HG02884 (cell line): ENCODE data around the gene CCDC78.

Experiments used
- ATAC-seq: cut with Tn5 transposase; IDR thresholded peaks from one replicate; pipeline ENCODE4 v1.9.1; 2021; ENCODE audit warnings: mild to moderate bottlenecking, moderate library complexity; ENCODE audit not compliant: unreplicated experiment

The CCDC78 gene

DNA sequence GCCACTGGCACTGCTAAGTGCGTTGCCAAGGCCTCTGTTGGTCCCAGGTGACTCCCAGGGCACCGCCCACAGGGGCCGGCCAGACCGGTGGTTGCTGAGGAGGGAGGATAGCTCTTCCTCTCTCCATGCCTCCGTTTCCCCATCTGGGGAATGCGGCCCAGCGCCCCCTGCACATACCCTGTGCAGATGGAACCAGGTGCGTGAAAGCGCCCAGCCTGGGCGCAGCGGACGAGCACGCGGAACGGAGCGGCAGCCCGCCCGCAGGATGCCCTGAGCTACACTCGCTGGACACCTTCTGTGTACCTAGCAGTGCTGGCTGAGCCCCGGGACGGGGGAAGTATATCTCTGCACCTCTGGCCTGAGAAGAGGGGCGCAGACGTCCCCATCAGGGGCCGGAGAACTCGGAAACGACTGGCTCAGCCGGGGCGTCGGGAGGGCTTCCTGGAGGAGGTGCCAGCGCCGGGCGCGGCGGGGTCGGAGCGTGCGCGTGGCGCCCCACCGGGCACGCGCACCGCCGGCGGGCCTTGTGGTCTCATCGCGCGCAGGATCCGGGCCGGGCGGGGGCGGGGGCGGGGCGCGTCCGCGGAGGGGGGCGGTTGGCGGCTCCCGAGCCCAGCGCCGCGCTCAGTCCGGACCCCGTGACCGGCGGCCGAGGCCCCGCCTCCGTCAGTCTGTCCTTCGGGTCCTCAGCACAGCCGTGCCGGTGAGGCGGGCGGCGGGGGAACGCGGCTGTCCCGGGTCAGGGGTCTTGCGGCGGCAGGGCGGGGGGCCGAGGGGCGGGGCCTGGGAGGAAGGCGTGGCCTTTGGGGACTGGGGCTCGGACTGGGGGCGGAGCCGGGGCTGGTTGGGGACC is at the start of gene CCDC78, which contains the start of gene HAGHL:
CCDC78 (minus strand) TSS at position 6 of the 853 bp plus-strand sequence. CDS start 76 bp downstream, outside the sequence.
HAGHL (plus strand) TSS at position 669 of the 853 bp plus-strand sequence. CDS start 404 bp downstream, outside the sequence.
- ATAC-seq: no peak

DNA sequence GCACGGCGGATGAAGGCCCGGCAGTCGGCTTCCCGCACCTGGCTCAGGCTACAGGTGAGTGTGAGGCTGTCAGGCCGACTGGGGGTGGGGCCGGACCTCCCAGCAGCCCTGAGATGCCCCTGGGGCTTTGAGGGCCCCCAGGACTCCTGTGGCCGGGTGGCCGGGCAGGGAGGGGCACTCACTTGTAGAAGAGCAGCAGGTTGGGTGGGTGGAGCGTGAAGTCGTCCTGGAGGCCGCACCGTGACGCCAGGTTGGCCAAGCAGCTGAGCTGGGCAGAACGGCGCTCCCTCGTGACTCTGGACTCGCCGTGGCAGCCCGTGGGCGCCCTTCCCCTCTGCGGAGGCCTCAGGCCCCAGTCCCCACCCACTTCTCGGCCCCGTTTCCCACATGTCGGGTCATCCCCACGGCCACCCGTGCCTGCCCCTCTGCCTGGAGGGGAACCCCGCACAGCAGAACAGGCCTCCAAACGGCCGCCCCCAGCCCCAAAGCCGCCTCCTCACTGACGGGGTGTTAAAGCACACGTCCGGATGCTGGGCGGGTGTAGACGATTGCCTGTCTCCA is 49.1 kb upstream of the CCDC78 start:
- ATAC-seq: no peak

DNA sequence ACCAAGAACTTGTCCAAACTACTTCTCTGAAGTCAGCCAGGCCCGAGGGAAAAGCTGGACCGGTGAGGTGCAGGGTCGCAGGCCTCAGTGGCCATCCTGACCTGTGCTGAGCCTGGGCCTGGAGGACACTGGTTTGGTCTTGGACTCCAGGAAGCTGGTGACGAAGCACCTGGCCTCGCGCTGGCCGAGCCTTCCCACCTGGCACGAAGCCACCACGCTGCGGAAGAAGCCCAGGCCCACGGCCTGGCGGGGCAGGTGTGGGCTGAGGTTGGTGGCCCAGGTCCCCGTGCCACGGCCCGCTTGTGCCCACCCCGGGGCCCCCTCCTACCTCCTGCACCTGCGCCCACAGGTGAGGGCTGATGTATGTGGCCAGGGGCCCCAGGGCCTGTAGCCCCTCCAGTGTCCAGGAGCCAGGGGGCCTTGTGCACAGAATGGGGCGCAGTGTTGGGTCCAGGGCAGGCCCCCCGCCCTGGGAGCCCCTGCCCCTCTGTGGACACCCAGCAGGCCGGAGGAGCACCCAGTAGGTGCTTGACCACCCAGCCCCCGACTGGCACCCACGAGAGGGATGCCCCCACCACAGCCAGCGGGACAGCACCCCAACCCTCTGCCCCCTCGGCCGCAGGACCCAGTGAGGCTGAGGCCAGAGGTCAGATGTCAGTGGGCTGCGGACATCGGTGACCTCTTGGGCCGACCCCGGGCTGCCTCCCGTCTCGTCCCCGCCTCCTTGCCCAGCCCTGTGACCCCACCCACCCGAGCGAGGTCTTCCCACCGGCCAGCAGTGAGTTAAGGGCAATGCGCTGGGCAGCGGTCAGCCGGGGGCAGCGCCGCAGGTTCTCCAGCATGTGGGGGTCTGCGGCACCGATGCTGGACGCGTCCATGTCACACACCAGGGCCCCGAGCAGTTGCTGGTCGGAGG is 48.1 kb upstream of the CCDC78 start:
- ATAC-seq: no peak

DNA sequence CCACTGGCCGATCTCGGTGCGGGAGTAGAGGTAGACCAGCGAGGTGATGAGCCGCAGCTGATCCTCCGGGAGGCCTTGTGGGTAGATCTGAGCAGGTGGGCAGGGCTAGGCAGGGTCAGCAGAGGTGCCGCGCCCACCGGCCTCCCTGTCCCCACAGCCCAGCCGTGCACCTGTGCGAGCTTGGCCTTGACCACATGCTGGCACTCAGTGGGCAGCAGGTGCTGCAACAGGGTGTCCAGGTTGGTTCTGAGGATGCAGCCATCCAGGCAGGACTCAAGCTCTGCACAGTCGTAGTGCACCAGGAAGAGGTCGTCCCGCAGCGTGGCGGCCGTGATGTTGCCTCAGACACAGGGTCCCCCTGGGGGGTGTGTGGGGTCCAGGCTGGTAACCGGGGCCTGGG is 46.7 kb upstream of the CCDC78 start:
- no peak for ATAC-seq

DNA sequence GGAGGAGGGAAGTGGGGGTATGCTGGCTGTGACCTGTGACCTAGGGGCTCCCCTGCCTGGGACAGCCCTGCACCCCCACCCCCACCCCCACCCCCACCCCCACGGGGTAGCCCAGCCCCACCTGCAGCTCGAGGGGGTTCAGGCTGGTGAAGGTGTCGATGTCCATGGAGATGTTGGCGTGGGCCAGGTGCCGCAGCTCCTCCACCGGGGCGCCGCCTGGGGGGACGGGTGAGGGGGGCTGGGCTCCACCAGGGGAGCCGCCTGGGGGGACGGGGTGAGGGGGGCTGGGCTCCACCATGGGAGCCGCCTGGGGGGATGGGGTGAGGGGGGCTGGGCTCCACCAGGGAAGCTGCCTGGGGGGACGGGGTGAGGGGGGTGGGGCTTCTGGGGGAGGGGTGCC is 44.2 kb upstream of the CCDC78 start:
- no peak for ATAC-seq

DNA sequence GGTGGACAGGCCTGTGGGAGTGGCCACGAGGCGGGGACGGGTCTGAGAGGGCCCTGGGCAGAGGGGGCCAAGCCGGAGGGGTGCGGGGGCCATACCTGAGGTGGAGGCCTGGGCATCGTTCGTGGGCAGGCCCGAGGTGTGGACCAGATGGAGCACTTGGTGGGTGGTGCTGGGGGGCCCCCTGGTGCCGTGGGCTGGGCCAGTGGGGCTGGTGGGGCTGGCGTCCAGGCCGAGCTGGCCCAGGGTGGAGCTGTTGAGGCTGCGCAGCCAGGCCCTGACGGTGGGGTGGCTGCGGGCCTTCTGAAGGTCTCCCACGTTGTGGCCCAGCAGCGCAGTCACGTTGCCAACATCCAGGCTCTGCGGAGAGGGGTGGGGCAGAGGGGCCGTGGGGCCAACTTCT is 43.7 kb upstream of the CCDC78 start:
- ATAC-seq: no peak

DNA sequence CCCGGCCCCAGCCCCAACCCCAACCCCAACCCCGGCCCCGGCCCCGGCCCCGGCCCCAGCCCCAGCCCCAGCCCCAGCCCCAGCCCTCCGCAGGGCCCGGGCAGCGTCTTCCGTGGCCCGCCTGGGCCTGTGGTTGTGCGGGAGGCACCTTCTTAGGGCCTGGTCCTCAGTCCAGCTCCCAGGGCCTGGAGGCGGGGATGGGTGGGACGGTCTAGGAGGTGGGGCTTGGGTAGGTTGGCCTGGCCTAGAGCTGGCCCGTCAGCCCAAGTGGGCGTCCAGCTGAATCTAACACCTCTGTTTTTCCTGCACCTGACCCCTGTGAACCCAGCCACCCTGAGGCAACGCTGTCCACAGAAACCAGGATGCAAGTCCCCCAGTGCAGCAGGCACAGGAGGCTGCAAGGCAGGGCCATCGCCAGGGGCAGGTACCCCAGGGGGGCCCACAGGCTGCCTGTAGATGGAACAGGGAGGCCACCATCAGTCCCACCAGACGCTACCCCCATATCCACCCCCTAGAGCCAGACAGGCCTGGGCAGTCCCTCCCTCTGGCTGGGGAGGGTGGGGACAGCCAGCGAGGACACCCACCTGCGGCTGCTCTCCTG is 43.0 kb upstream of the CCDC78 start:
- no peak for ATAC-seq

DNA sequence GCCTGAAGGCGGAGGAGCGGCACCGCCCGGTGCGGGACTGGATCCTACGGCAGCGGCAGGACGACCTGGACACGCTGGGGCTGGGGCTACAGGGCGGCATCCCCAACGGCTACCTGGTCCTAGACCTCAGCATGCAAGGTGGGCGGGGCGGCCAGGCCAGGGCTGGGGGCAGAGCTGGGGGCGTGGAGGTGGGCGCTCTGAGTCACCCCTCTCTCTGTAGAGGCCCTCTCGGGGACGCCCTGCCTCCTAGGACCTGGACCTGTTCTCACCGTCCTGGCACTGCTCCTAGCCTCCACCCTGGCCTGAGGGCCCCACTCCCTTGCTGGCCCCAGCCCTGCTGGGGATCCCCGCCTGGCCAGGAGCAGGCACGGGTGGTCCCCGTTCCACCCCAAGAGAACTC is 42.2 kb upstream of the CCDC78 start:
- ATAC-seq: no peak

DNA sequence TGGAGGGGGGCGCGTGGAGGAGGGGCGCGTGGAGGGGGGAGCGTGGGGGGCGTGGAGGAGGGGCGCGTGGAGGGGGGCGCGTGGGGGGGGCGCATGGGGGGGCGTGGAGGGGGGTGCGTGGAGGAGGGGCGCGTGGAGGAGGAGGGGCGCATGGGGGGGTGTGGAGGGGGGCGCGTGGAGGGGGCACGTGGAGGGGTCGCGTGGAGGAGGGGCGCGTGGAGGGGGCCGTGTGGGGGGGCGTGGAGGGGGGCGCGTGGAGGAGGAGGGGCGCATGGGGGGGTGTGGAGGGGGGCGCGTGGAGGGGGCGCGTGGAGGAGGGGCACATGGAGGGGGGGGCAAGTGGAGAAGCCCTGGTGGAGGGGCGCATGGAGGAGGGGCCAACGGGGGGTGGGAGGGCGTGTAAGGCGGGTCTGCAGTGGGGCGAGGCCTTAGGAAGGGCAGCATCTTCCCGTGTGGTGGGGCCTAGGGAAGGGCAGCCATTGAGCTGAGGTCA is 41.5 kb upstream of the CCDC78 start:
- ATAC-seq: no peak

DNA sequence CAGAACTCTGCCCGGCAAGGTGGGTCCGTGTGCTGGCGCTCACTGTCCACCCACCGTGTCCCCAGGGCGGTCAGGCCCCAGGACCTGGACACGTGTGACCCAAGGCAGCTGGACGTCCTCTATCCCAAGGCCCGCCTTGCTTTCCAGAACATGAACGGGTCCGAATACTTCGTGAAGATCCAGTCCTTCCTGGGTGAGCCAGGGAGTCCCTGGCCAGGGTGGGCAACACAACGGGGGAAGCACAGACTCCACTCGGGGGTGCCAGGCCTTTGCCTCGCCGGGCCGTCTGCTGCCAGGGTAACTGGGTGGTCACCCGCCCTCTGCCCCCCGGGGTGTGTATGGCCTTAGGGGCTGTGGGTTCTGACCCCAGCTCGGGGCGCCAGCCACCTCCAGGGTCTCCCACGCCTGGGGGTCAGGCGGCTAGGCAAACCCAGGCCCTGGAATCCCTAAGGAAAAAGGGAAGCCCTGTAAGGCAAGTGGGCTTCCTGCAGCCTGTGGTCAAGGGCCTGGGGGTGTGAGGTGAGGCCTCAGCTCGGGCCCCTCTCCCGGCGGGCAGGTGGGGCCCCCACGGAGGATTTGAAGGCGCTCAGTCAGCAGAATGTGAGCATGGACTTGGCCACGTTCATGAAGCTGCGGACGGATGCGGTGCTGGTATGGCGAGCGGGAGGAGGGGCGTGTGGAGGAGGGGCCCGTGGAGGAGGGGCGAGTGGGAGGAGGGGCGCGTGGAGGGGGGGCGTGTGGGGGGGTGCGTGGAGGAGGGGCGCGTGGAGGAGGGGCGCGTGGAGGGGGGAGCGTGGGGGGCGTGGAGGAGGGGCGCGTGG is 40.8 kb upstream of the CCDC78 start:
- ATAC-seq: no peak

DNA sequence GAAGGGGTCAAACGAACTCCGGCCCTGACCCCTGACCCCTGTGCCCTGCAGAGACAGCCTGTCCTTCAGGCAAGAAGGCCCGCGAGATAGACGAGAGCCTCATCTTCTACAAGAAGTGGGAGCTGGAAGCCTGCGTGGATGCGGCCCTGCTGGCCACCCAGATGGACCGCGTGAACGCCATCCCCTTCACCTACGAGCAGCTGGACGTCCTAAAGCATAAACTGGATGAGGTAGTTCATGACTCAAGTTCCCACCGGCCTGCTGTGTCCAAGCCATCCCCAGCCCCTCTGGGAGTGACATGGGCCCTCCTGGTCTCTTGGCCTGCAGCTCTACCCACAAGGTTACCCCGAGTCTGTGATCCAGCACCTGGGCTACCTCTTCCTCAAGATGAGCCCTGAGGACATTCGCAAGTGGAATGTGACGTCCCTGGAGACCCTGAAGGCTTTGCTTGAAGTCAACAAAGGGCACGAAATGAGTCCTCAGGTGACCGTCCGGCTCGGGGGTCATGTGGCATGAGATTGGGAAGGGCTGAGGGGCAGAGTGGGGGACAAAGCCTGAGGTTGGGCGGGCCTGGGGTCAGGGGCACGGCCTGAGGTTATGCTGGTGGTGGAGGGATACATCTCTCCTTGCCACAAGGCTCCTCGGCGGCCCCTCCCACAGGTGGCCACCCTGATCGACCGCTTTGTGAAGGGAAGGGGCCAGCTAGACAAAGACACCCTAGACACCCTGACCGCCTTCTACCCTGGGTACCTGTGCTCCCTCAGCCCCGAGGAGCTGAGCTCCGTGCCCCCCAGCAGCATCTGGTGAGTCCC is 40.0 kb upstream of the CCDC78 start:
- no peak for ATAC-seq

DNA sequence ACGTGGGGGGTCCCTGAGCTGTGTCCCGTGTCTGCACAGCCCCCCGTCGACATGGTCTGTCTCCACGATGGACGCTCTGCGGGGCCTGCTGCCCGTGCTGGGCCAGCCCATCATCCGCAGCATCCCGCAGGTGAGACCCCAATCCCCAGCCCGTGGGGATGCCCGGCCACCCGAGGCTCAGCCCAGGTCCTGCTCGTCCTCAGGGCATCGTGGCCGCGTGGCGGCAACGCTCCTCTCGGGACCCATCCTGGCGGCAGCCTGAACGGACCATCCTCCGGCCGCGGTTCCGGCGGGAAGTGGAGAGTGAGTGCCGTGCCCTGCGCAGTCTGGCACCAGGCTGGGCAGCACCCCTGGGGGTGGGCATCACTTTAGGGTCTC is 39.2 kb upstream of the CCDC78 start:
- ATAC-seq: no peak

DNA sequence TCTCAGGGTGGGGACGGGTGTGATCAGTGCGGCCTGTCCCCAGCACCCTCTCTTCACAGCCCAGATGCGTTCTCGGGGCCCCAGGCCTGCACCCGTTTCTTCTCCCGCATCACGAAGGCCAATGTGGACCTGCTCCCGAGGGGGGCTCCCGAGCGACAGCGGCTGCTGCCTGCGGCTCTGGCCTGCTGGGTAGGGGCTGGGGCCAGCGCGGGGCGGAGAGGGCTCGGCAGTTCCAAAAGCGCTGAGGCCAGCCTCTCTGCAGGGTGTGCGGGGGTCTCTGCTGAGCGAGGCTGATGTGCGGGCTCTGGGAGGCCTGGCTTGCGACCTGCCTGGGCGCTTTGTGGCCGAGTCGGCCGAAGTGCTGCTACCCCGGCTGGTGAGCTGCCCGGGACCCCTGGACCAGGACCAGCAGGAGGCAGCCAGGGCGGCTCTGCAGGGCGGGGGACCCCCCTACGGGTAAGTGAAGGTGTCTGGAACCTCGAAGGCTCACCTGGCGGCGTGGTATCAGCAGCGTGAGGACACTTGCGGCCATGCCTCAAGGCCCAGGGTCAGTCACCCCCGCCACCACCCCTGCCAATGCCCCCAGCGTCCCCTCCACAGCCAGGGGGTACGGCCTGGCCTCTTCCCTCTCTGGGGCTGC is 38.7 kb upstream of the CCDC78 start:
- ATAC-seq: no peak

DNA sequence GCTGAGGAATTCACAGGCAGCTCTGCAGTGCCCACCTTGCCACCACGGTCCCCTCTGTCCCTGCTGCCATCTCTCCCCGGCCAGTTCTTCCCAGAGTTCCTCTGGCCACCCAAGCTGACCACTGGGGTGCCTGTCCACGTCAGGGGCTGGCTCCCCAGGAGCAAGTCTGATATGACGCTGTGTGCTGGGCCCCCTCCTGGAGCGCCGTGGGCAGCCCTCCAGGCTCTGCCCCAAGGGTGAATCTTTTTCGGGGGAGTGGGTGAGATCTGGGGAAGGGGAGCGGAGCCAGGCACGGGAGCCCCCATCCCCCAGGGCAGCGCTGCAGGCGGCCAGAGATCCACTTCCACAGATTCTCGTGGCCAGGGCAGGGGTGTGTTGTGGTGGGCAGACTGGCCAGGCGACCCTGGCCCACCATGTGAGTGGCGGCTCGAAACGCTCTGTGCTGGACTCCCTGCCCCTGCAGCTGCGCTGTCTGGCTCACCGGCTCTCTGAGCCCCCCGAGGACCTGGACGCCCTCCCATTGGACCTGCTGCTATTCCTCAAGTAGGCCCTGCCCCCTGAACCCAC is 38.0 kb upstream of the CCDC78 start:
- ATAC-seq: no peak

DNA sequence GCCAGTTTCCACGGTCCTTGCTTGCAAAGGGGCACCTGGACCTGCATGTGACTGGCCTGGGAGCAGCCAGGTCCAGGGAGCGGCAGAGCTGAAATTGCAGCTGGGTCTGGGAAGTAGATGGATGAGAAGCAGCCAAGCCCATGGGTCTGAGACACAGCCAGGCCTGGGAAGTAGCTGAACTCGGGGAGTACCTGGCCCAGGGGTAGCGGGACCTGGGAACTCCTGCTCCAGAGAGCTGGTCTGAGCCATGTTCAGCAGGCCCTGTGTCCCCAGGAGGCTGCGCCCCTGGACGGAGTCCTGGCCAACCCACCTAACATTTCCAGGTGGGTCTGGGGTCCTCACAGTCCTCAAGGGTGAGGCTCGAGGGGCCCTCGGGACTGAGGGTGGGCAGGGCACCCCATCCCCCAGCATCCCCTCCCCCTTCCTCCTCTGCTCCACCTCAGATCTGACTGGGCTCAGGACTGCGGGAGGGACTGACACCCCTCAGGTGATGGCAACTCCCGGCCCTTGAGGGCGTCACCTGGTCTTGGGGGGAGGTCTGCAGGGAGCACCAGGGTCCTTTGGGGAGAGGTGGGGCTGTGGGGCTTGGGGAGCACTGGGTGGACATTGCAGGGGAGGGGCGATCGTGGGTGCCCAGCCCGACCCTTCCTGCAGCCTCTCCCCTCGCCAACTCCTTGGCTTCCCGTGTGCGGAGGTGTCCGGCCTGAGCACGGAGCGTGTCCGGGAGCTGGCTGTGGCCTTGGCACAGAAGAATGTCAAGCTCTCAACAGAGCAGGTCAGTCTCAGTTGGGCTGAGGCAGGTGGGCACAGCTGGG is 37.3 kb upstream of the CCDC78 start:
- ATAC-seq: no peak

DNA sequence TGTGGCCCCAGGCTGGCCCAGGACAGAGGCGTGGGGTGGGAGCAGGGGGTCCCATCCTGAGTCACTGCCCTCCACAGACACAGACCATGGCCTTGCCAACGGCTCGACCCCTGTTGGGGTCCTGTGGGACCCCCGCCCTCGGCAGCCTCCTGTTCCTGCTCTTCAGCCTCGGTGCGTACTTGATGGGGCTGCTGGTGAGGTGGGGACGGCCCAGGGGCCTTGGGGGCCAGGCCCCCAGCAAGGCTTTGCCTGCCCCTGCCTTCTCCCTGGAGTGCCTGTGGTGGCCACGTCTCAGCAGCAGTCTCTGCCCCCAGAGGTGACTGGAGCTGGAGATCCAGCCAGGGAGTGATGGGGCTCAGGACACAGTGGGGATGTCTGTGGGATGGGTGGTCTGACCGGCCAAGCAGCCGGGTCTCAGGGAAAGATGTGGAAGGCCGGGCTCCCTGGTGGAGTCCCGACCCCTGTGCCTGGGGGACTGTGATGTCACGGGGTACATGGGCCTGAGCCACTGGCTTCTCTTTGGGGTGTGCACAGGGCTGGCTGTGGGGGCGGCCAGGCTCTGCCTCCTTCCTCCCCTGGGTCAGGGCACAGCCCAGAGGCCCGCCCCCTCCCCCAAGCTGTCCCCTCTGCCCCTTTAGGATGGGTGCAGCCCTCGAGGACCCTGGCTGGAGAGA is 36.5 kb upstream of the CCDC78 start:
- no peak for ATAC-seq
